Liver (tissue), 3 donors: Measurements from ENCODE around the gene TAL1.

Experiments
- CTCF ChIP-seq: fragments of 150-350 bp; IDR thresholded peaks from 2 replicates; pipeline ENCODE4 v1.5.1; 2017; ENCODE audit warnings: improper control_type of control experiment, low read depth, low read length; ENCODE audit not compliant: missing input control
- EGR1 ChIP-seq, 2 donors: IDR thresholded peaks; 2 replicates each; pipeline ENCODE4 v1.6.1; 2016 to 2018; ENCODE audit warnings: antibody characterized with exemption in 2 of 2, low read depth in 2 of 2
- FOXA1 ChIP-seq: IDR thresholded peaks from 2 replicates; pipeline ENCODE4 v1.6.1; 2016; ENCODE audit warnings: antibody characterized with exemption
- FOXA2 ChIP-seq: IDR thresholded peaks from 2 replicates; pipeline ENCODE4 v1.6.1; 2016; ENCODE audit warnings: antibody characterized with exemption
- HNF4G ChIP-seq: IDR thresholded peaks from 2 replicates; pipeline ENCODE4 v1.6.1; 2016; ENCODE audit warnings: antibody characterized with exemption
- JUND ChIP-seq, 2 donors: IDR thresholded peaks; 2 replicates each; pipeline ENCODE4 v1.6.1; 2016; ENCODE audit warnings: antibody characterized with exemption in 2 of 2
- NR2F2 ChIP-seq: IDR thresholded peaks from 2 replicates; pipeline ENCODE4 v1.6.1; 2016; ENCODE audit warnings: antibody characterized with exemption
- REST ChIP-seq: IDR thresholded peaks from 2 replicates; pipeline ENCODE4 v1.6.1; 2016; ENCODE audit warnings: antibody characterized with exemption, mild to moderate bottlenecking
- SP1 ChIP-seq: IDR thresholded peaks from 2 replicates; pipeline ENCODE4 v1.6.1; 2018; ENCODE audit warnings: antibody characterized with exemption, mild to moderate bottlenecking
- TAF1 ChIP-seq: conservative IDR thresholded peaks from 2 replicates; pipeline ENCODE4 v1.6.1; 2016; ENCODE audit warnings: antibody characterized with exemption, mild to moderate bottlenecking
- YY1 ChIP-seq: IDR thresholded peaks from 2 replicates; pipeline ENCODE4 v1.6.1; 2016; ENCODE audit warnings: antibody characterized with exemption, mild to moderate bottlenecking
- donor health status: healthy.
- donor health status: healthy.

- TF ChIP-seq CTCF (no peak), JUND (IDR thresholded peaks at IDR 0.05) (no peak), TAF1 (no peak), REST (no peak), YY1 (no peak), NR2F2 (no peak), HNF4G (no peak), EGR1 (IDR thresholded peaks at IDR 0.05; ENCODE audit: low read depth in 2 of 2) (no peak), FOXA2 (no peak), FOXA1 (no peak), SP1 (no peak)
Observed at GRCh38 chr1:47187231-47187925, 44.6 kb downstream of the TAL1 start.
